ENCODE measurements around the gene DIP2B.

Gene DIP2B

DNA sequence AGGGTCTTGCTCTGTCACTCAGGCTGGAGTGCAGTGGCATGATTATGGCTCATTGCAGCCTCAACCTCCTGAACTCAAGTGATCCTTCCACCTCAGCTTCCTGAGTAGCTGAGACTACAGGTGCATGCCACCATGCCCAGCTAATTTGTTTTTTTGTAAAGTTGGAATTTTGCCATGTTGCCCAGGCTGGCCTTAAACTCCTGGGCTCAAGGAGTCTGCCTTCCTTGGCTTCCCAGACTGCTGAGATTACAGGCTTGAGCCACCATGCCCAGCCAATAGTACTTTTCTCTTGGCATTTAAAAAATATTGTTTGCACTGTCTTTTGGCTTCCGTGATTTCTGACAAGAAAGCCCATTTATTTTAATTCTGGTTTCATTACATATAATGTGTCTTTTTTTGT, 61.3 kb downstream of the DIP2B start:
- no peaks in the 10 kb centered on the region for H3K27me3 ChIP-seq
- no peaks in the 10 kb centered on the region for H3K36me3 ChIP-seq
- no peak overlapping the region for H3K4me3 ChIP-seq (ENCODE audit: low read depth, low read length)
- H3K4me1 ChIP-seq = peaks cover 4% of the 10 kb centered on the region
- no peak for DNase-seq
- TF ChIP-seq, protein P1, sequence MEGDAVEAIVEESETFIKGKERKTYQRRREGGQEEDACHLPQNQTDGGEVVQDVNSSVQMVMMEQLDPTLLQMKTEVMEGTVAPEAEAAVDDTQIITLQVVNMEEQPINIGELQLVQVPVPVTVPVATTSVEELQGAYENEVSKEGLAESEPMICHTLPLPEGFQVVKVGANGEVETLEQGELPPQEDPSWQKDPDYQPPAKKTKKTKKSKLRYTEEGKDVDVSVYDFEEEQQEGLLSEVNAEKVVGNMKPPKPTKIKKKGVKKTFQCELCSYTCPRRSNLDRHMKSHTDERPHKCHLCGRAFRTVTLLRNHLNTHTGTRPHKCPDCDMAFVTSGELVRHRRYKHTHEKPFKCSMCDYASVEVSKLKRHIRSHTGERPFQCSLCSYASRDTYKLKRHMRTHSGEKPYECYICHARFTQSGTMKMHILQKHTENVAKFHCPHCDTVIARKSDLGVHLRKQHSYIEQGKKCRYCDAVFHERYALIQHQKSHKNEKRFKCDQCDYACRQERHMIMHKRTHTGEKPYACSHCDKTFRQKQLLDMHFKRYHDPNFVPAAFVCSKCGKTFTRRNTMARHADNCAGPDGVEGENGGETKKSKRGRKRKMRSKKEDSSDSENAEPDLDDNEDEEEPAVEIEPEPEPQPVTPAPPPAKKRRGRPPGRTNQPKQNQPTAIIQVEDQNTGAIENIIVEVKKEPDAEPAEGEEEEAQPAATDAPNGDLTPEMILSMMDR (IDR thresholded peaks at IDR 0.05; ENCODE audit: low read depth, low read length) = no peak
- H3K9me3 ChIP-seq = no peaks in the 10 kb centered on the region

GRCh38 chr12:50567926-50568325, 63.1 kb downstream of the DIP2B start:
- TF ChIP-seq, protein P1 (IDR thresholded peaks at IDR 0.05; ENCODE audit: low read depth, low read length) = no peak
- no peak overlapping the region for H3K4me3 ChIP-seq (ENCODE audit: low read depth, low read length)
- no peak for DNase-seq
- H3K4me1 ChIP-seq = peaks cover 14% of the 10 kb centered on the region
- no peaks in the 10 kb centered on the region for H3K36me3 ChIP-seq
- H3K9me3 ChIP-seq = no peaks in the 10 kb centered on the region
- no peaks in the 10 kb centered on the region for H3K27me3 ChIP-seq

DNA sequence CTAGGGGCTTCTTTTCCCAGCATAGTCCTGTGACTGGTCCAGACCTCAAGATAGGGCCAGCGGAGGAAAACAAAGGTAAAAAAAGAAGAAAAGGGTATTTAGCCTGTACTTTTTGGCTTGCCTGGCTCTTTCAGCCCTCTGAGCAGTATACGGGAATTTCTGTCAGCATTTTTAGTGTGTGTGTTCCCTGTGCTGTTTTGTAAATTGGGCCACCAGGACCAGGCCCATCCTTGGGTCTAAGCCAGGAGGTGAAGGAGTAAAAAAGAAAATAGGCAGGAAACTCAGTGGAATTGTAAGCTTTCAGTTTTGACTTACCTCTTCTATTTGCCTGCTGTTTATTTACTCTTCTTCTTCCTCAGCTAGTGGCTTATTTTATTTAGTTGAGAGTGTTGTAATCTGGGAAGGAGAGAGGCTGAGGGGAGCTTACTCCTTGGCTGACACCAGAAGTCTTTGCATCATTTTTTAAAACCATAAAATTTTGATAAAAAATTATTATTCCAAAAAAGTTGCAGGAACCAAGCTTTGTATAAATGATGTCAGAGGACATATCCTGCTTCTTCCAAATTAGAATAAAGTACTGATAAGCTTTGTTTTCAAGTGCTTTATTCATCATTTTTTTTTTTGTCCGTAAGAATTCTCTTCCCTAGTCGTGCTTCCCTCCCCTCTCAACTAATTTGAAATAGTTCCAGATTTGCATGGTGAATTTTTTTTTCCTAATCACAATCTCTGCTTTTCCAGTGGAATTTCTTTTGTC, 63.7 kb downstream of the DIP2B start:
- no peaks in the 10 kb centered on the region for H3K36me3 ChIP-seq
- TF ChIP-seq, protein P1 (IDR thresholded peaks at IDR 0.05; ENCODE audit: low read depth, low read length) = no peak
- H3K4me3 ChIP-seq (ENCODE audit: low read depth, low read length) = no peak overlapping the region
- no peaks in the 10 kb centered on the region for H3K9me3 ChIP-seq
- H3K27me3 ChIP-seq = no peaks in the 10 kb centered on the region
- DNase-seq = no peak
- peaks cover 18% of the 10 kb centered on the region for H3K4me1 ChIP-seq

DNA sequence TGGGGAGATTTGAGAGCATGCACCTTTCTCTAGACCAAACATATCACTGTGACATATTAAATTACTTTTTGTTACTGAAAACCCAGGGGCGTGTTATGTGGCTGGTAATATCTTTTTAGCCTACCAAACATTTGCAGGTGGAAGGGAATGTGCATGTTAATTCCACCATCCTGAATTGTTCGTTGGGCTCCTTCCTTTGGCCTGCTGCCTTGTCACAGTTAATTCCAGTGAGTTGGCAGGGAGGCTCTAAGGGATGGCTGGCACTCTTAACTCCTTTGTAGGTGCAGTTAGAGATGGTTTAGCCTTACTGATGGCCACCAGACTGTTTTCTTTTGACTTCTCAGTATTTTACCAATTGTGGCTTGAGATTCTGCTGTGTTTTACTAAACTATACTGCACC, 64.5 kb downstream of the DIP2B start:
- H3K36me3 ChIP-seq = no peaks in the 10 kb centered on the region
- TF ChIP-seq, protein P1 (IDR thresholded peaks at IDR 0.05; ENCODE audit: low read depth, low read length) = no peak
- H3K27me3 ChIP-seq = no peaks in the 10 kb centered on the region
- H3K9me3 ChIP-seq = no peaks in the 10 kb centered on the region
- DNase-seq = no peak
- peaks cover 22% of the 10 kb centered on the region for H3K4me1 ChIP-seq
- H3K4me3 ChIP-seq (ENCODE audit: low read depth, low read length) = no peak overlapping the region

DNA sequence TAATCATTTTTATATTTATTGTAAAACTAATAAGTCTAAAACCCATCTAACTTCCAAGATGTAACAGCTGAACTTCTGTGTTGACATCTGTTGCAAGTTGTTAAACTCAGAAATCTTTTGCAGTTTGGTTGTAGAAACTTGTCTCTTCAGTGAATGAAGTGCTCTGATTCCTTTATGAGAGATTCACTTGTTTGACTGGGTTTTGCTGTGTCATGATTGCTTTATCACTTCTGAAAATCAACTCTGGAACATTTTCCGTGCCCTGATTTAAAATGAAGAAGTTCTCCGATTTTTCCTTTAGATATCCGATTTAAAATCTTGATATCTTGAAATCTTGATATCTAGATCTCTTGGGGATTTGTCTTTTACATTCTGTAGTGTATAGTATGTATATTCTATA, 65.1 kb downstream of the DIP2B start:
- no peak for DNase-seq
- Histone ChIP-seq H3K4me1 (peaks cover 26% of the 10 kb centered on the region), H3K27me3 (no peaks in the 10 kb centered on the region), H3K36me3 (no peaks in the 10 kb centered on the region), H3K9me3 (no peaks in the 10 kb centered on the region), H3K4me3 (ENCODE audit: low read depth, low read length) (no peak overlapping the region)
- TF ChIP-seq, protein P1 (IDR thresholded peaks at IDR 0.05; ENCODE audit: low read depth, low read length) = no peak

DNA sequence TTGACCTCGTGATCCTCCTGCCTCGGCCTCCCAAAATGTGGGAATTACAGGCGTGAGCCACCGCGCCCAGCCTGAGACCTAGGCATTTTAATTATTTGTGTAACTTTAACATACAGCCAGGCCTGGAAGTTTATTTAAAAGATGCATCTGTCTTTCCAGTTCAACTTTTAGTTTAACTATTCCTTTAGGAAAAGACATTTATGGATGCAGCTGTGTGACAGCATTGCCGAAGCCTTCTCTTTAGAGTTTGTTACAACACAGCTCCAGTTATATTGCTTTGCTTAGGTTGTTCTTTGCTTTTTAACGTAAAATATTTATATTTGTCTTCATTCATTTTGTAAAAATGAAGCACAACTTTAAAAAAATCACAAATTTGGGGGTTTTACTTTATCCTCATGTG, 67.0 kb downstream of the DIP2B start:
- DNase-seq = no peak
- no peak overlapping the region for H3K4me3 ChIP-seq (ENCODE audit: low read depth, low read length)
- H3K4me1 ChIP-seq = peaks cover 21% of the 10 kb centered on the region
- H3K9me3 ChIP-seq = no peaks in the 10 kb centered on the region
- H3K27me3 ChIP-seq = no peaks in the 10 kb centered on the region
- no peaks in the 10 kb centered on the region for H3K36me3 ChIP-seq
- TF ChIP-seq, protein P1 (IDR thresholded peaks at IDR 0.05; ENCODE audit: low read depth, low read length) = no peak

Measured in BE2C (cell line).